ENCODE measurements around the gene EPB41L5. TPM values are rescaled to one million over a fixed set of nuclear protein-coding genes. Genes with fewer than 3 reads are reported as not detected.

EPB41L5 gene
- total and polyA plus RNA-seq, 9 of the 15 experiments (the other 6 are each of a cell fraction or from before 2014, with no cell fraction given): 2.3 to 14.1 (median 8.2) TPM

DNA sequence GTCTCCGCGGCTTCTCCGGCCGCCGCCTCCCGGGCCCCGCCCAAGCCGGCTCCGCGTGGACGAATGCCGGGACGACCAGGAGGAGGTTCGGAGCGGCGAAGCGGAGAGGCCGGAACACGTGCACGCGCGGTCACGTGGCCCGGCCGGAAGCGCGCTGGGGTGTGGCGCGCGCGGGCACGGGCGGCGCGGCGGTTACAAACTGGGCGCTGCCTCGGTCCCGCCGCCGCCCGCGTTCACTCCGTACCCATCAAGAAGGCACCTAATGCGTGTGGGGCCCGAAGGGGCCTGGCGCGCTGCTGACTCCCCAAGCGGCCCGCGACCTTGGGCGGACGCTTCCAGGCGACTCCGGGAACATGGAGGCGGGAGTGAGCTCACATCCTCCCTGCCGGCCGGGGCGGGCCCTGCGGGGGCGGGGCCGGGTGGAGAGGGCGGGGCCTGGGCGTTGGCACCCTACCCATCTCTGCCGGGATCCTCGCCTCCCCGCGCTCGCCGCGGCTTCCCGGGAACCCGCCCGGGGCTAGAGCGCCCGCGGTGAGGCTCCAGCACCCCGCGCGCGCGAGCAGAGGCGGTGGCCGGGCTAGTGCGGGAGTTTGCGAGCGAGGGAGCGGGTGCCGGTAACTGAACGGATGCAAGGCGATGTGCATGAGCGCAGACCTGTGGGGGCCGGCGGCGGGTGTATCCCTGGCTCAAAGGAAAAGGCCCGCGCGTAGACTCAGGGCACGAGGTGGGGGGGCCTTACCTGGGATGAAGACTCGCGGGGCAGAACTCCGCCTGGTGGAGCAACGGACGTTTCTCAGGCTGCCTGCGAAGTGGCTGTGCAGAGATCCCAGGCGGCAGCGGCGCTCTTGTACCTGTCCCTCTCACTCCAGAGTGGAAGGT, 210.4 kb downstream of the EPB41L5 start, which contains the start of gene TMEM185B (continued):
- TF ChIP-seq, protein P1, sequence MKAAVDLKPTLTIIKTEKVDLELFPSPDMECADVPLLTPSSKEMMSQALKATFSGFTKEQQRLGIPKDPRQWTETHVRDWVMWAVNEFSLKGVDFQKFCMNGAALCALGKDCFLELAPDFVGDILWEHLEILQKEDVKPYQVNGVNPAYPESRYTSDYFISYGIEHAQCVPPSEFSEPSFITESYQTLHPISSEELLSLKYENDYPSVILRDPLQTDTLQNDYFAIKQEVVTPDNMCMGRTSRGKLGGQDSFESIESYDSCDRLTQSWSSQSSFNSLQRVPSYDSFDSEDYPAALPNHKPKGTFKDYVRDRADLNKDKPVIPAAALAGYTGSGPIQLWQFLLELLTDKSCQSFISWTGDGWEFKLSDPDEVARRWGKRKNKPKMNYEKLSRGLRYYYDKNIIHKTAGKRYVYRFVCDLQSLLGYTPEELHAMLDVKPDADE (conservative IDR thresholded peaks at IDR 0.05; ENCODE audit: control insufficient read depth, low read depth, low read length): peak; percentile 60; the same call in 1 of the 2 replicates
- TF ChIP-seq PML (IDR thresholded peaks at IDR 0.05; ENCODE audit: low read length) (peak; percentile 33; the same call in 1 of the 2 replicates), MCM3 (IDR thresholded peaks at IDR 0.05) (no peak), SIN3B (IDR thresholded peaks at IDR 0.05; ENCODE audit: low read depth) (peak; percentile 90), FOXM1 (IDR thresholded peaks at IDR 0.05; ENCODE audit: low read depth) (no peak), FOXM1 (CRISPR knock-in tag; IDR thresholded peaks at IDR 0.05; ENCODE audit: low read depth) (peak; percentile 87), RBBP5 (IDR thresholded peaks at IDR 0.05; ENCODE audit: borderline replicate concordance, insufficient read depth, low read length, poor library complexity, severe bottlenecking) (peak; percentile 90), HDAC8 (tag; IDR thresholded peaks at IDR 0.05) (peak; percentile 87; the same call in 1 of the 2 replicates), CBX3 (IDR thresholded peaks at IDR 0.05; ENCODE audit: borderline replicate concordance in 1 of 2, low read length in 2 of 2) (no peak; a peak in 1 of 3 replicates), POLR2AphosphoS5 (IDR thresholded peaks at IDR 0.05; ENCODE audit: control insufficient read depth, insufficient read depth, low read depth, low read length) (peak; percentile 71; the same call in 1 of the 2 replicates)
- TF ChIP-seq, protein P2, sequence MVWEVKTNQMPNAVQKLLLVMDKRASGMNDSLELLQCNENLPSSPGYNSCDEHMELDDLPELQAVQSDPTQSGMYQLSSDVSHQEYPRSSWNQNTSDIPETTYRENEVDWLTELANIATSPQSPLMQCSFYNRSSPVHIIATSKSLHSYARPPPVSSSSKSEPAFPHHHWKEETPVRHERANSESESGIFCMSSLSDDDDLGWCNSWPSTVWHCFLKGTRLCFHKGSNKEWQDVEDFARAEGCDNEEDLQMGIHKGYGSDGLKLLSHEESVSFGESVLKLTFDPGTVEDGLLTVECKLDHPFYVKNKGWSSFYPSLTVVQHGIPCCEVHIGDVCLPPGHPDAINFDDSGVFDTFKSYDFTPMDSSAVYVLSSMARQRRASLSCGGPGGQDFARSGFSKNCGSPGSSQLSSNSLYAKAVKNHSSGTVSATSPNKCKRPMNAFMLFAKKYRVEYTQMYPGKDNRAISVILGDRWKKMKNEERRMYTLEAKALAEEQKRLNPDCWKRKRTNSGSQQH (CRISPR knock-in tag; IDR thresholded peaks at IDR 0.05): no peak
- TF ChIP-seq, protein P3, sequence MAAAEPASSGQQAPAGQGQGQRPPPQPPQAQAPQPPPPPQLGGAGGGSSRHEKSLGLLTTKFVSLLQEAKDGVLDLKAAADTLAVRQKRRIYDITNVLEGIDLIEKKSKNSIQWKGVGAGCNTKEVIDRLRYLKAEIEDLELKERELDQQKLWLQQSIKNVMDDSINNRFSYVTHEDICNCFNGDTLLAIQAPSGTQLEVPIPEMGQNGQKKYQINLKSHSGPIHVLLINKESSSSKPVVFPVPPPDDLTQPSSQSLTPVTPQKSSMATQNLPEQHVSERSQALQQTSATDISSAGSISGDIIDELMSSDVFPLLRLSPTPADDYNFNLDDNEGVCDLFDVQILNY (CRISPR knock-in tag; IDR thresholded peaks at IDR 0.05): peak; percentile 93
- TF ChIP-seq, protein P4, sequence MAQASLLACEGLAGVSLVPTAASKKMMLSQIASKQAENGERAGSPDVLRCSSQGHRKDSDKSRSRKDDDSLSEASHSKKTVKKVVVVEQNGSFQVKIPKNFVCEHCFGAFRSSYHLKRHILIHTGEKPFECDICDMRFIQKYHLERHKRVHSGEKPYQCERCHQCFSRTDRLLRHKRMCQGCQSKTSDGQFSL (CRISPR knock-in tag; IDR thresholded peaks at IDR 0.05): peak; percentile 95
- TF ChIP-seq, protein P4 (tag; IDR thresholded peaks at IDR 0.05): peak in 1 of 2 experiments; percentile 48; a peak in 1 of 4 replicates
- TF ChIP-seq, protein P5, sequence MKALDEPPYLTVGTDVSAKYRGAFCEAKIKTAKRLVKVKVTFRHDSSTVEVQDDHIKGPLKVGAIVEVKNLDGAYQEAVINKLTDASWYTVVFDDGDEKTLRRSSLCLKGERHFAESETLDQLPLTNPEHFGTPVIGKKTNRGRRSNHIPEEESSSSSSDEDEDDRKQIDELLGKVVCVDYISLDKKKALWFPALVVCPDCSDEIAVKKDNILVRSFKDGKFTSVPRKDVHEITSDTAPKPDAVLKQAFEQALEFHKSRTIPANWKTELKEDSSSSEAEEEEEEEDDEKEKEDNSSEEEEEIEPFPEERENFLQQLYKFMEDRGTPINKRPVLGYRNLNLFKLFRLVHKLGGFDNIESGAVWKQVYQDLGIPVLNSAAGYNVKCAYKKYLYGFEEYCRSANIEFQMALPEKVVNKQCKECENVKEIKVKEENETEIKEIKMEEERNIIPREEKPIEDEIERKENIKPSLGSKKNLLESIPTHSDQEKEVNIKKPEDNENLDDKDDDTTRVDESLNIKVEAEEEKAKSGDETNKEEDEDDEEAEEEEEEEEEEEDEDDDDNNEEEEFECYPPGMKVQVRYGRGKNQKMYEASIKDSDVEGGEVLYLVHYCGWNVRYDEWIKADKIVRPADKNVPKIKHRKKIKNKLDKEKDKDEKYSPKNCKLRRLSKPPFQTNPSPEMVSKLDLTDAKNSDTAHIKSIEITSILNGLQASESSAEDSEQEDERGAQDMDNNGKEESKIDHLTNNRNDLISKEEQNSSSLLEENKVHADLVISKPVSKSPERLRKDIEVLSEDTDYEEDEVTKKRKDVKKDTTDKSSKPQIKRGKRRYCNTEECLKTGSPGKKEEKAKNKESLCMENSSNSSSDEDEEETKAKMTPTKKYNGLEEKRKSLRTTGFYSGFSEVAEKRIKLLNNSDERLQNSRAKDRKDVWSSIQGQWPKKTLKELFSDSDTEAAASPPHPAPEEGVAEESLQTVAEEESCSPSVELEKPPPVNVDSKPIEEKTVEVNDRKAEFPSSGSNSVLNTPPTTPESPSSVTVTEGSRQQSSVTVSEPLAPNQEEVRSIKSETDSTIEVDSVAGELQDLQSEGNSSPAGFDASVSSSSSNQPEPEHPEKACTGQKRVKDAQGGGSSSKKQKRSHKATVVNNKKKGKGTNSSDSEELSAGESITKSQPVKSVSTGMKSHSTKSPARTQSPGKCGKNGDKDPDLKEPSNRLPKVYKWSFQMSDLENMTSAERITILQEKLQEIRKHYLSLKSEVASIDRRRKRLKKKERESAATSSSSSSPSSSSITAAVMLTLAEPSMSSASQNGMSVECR (CRISPR knock-in tag; IDR thresholded peaks at IDR 0.05): peak; percentile 98
